Stimulated activated CD4-positive, alpha-beta T cell treated with anti-CD3 and anti-CD28 coated beads, TNF-alpha, amount 100 ng/mL, for 4 hours (primary cell): ENCODE results near the gene PDK1.

Source experiments
- DNase-seq, 3 experiments: peaks; one replicate each; pipeline ENCODE4 v3.0.0-alpha.2; 2020; ENCODE audit warnings: low read depth in 3 of 3

Gene PDK1

DNA sequence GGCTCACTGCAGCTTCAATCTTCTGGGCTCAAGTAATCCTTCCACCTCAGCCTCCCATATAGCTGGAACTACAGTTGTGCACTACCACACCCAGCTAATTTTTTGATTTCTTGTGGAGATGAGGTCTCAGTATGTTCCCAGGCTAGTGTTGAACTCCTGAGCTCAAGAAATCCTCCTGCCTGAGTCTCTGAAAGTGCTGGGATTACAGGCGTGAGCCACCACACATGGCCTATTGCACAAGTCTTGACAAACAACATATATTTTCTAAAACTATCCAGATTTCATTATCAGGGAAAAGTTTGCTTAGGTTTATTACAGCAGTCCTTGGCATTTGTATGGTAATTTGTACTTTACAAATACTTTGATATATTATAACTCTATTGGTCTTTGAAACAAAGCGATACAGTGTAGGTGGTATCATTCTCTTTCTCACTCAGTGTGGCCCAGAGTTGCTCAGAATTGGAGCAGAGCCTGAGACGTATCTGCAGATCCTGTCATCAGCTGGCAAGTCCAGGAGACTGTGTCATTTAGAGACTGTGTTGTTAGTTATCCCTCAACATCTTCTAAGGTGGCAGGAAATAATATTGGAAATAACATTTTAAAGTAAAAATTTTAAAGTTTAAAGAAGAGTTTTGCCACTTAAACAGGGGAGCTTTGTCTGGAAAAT, 41.4 kb downstream of the PDK1 start:
- DNase-seq, result no peak

DNA sequence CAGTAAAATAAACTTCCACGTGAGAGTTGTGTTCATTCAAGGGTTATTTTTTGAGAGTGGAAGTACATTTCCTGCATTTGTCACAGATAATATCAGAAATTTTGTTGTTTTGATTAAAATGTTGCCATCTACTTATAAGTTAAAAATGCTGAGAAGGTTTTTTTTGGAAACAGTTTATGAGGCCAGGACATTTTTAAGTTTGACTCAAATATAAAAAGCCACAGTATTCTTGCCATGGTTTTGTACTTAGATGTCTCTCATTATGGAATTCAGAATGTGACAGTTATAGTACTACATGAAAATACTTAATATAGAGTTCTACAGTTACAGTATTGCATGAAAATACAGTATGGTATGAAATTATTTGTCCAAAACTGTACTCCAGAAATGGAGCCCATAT, 44.1 kb downstream of the PDK1 start:
- DNase-seq, result no peak

DNA sequence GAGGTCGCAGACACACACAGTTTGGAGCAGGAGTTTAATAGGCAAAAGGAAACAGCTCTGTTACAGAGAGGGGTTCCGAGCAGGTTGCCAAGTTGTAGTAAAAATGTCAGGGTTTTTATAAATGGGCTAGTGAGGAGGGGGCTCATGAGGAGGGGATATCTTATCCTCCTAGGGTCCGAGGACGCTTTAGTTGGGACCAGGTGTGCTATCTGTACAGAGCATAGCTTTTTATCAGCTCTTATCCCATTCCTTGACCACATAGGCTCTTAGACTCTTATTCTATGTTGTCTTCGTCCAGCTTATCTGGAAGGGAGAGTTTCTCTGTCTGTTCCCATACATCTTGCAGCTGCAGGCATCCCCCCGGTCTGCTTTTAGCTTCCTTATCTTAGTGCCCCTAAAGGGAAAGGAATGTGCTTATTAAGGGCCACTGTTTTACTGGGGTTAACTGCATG, 44.7 kb downstream of the PDK1 start:
- no peak for DNase-seq

DNA sequence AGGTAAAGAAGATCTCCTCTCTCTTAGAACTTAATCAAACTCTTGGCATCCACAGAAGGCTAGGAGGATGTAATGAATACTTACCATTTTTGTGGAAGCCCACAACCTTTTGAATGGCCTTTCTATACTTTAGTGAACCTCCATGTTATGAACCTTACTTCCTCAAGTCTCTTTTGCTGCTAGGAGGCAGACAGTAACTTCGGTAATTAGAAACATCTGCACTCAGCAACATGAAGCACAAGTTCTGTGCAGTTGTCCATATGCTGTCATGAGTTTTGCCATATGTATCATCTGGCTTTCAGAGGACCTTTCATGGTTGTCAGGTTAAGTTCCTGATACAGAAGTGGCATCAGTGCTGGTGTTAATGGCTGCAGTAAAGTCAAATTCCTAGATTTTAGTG, 50.4 kb downstream of the PDK1 start:
- no peak for DNase-seq

DNA sequence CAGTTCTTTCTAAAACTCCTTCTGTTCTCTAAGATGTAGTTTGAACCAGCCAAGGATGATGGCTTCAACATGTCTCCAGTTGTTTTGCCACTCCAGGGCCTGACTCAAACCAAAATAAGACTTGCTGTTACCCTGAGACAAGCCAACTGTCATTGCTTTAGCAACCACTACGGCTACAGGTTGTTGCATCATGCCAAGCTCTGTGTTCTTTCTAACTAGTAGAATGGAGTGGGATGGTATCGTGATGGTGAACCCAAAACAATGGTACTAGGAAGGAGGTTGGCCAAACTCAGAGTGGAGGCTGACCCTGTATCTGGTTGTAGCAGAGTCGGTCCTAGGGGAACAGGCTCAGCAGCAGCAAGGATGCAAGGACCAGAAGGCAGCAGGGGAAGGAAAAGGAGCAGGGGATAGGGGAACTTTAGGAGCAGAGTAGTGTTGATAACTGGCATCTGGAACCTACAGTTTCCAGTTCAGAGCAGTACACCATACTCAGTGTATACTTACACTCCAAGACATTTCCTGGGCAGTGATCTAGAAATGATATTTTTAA, 51.6 kb downstream of the PDK1 start:
- no peak for DNase-seq

DNA sequence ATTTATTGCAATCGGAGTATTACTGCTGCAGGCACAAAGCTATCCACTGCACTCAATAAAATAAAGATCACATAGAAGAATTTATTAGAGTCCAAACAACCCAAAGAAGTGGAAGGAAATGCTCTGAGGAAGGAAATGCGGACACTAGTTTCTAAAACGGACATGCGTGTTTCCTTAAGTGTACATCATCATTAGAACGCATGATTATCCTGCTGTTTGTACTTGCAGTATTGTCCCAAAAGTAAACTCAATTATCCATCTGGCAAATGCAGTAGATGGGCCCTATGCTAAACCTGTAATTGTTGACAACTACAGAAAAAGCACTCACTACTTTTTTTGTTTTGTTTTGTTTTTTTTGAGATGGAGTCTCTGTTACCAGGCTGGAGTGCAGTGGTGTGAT, 53.6 kb downstream of the PDK1 start:
- no peak for DNase-seq

DNA sequence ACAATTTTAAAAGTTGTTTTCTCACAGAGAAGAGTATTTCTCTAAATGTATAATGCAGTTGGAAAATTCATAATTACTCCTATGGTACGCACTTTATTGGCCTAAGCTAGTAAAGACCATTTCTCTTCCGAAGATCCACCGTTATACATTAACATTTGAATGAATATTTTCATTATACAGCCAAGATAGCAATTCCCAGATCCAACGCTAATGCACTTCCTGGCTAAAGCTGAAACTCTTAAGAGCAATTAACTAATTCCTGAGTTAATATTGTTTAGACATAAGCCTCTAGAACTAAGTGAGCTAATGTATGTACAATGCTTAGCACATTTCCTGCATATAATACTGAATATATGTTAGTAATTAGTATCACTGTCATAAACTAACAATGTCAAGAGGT, 56.2 kb downstream of the PDK1 start:
- DNase-seq, result no peak

DNA sequence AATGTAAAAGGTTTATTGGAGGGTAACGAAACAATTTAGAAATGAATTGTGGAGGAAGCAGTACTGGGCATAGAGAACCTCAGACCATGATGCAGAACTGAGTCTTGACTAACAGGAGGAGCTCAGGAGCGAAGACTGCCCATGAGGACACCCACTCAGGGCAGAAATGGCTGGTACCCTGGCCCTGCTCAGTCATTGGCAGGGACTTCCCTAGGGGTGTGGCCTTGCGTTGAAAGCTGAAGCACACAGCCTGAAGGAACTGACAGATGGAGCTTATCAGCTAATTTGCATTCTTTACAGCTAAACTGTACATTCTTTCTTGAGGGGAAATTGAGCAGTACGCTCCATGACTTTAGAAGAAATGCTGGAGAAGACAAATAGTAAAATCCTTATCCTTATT, 57.1 kb downstream of the PDK1 start:
- no peak for DNase-seq

DNA sequence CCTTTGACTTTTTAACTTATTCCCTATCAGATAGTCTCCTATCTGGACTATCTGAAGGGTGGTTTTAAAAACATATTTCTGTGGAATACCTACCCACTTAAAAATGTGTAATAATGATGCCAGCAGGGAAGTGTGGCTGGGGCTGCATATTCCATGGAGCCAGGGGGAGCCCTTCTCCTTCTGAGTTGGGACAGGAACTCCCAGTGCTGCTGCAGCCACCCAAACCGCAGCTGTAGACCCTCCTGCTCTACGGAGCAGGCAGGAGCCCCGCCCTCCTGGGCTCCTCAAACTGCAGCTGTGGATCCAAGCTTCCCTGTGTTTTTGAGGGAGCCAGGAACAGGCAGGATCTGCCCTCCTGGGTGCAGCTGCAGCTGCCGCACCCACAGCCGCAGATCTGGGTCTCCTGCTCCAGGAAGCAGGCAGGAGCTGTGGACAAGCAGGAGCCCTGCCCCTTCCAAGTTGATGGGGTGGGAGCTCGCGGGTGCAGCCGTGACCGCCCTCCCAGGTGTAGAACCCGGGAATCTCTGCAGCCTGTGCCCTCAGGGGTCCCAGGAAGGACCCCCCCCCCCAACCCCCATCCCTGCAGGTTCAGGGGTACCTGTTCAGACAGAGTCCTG, 57.8 kb downstream of the PDK1 start:
- no peak for DNase-seq

DNA sequence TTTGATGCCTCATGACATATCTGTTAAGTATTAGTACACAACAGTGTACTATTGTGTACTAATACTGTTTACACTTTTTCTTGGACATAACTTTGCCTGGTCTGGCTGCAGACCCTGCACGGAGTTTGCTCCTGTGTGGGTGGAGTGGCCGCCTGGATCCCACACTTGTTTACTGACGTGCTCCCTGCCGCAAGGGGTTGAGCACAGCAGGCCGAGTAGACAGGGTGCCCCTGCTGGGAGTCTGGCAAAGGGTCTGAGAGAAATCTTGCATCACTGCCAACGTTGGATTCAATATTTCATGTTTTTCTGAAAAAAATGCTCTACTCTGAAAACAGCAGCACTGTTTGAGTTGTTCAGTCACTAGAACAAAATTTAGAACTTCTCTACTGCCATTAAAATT, 59.0 kb downstream of the PDK1 start:
- DNase-seq, result no peak

DNA sequence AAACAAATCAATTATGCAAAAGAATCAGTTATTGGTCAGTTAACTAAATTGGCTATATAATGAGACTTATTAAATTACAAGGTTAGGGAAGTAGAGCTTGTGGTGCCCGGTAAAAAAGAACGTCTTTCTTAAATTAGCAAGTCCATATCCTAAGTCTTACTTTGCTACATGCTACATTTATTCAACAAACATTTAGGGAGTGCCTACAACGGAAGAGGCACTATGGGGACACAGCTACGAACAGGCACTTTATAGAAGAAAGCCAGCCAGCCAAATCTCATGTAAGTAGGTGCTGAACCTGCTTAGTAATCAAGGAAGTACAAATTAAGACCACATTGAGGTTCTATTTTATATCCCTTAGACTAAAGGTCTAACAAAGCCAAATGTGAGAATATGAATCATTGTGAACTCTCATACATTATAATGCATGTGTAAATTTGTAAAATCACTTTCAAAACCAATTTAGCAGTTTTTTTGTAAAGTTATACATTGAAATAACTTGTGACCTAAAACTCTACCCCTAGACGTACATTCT, 59.9 kb downstream of the PDK1 start:
- DNase-seq, result no peak

DNA sequence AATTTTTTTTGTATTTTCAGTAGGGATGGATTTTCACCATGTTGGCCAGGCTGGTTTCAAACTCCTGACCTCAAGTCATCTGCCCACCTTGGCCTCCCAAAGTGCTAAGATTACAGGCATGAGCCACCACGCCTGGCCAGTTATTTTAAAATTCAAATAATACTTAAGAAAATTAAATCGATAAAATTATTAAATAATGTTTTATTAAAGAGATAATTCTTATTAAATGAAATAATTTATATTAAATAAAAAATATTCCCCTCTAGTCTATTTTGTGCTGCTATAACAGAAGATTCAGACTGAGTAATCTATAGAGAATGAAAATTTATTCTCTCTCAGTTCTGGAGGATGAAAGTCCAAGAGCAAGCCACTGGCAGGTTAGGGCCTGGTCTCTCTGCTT, 61.2 kb downstream of the PDK1 start:
- DNase-seq, result no peak

DNA sequence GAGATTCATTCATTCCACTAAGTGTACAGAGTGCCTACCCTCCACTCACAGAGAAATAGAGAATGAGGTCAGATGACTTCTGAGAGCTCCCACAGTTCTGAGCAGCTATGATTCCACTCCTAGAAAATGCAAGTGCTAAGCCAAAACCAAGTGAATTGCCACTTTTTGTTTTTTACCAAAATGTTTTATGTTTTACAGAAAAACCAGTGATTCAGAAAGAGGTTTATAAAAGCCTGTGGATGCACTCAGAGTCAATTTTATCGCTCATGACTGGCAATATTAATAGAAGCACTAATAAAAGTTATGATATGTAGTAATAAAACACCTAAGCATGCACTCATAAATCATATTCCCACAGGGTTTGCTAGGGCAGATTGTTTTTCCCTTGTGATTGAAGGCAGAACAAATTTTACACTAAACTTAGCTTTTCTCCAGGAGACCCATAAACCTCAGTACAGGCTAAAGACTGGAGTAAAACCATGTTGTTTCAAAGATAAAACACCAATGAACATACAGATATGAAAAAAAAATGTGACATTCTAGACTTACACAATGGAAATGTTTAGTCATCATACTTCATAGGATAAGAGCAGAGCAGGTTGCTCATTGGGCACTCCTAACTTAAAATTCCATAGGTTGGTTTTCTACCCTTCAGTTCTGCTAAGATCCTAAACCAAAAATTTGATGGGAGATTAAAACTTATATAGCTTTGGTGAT, 67.5 kb downstream of the PDK1 start:
- no peak for DNase-seq

DNA sequence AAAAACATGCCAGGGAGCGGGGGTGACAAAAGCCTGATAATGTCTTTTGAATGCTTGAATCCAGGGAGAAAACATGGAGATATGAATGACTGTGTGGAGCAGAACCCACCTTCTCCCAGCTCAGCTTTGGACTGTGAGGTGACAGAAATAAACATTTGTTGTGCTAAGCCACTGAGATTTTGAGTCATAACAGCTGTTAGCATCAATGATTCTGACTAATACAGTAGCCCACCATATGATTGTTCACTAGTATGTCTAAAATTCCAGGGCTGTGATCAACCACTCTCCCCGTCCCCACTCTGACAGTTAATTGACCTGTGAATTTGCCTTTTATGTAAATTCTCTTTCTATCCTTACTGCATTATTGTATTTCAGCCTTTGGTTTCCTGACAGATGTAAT, 69.1 kb downstream of the PDK1 start:
- no peak for DNase-seq

DNA sequence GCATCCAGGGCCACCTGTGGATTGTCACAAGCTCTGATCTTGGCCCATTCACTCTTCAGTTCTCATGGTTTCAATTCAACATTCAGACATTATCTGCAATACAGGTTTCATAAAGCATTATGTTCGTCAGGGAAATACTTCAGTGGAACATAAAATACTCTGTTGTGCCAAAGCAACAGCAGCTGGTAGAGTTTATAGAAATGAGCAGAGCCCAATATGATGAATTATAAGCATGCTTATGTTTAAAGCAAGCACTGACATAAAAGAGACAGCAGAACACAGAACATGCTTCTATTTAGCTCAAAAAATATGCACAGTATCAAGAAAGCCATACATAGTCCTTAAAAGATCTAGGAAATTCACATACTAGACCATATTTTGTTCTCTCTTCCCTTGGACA, 71.3 kb downstream of the PDK1 start:
- DNase-seq, result no peak

DNA sequence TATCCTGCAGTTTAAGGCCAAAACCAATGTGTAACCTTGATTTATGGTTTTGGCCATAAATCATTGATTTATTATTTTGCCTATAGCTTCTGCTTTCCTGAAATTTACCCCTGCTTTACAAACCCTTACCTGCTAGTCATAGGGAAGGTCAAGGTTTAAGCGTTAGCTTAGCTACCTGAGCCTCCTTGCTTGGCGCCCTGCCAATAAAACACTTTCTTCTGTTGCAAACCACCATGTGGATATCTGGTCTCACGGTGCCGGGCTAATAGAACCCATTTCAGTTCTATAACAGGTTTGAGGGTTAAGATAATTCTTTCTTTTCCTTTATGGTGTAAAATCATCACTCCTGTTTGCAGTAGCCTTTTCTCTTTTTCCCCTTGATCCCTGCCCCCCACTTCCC, 72.2 kb downstream of the PDK1 start:
- DNase-seq, result no peak

DNA sequence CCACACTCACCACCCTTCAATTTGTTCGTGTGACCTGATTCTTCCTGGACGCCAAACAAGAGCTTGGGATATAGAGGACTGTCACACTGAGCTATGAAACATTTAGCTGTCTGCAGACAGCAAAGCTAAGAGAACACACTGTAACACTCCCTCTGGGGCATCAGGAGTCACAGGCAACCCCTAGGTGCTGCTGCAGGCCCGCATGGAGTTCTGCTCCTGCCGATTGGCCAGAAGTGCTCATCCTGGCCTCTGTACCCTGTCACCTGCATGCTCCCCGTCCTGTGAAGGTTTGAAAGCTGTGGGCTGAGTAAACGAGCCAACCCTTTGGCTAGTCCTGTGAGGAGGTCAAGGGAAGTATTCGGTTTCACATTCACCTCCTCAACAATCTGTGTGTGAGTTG, 73.7 kb downstream of the PDK1 start:
- DNase-seq, result no peak

DNA sequence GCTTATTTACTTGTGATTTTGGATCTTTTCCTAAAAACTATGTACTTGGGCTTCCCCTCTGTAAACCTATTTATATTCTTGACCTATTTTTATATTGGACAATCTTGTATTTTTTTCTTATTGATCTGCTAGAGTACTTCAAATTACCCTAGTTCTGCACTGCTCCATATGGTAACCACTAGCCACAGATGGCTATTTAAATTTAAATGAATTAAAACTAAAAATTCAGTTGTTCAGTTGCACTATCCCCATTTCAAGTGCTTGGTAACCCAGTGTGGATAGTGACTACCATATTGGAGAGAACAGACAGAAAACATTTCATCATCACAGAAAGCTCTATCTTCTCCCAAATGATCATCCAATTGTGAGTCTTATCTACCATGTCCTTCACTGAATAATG, 74.3 kb downstream of the PDK1 start:
- no peak for DNase-seq

DNA sequence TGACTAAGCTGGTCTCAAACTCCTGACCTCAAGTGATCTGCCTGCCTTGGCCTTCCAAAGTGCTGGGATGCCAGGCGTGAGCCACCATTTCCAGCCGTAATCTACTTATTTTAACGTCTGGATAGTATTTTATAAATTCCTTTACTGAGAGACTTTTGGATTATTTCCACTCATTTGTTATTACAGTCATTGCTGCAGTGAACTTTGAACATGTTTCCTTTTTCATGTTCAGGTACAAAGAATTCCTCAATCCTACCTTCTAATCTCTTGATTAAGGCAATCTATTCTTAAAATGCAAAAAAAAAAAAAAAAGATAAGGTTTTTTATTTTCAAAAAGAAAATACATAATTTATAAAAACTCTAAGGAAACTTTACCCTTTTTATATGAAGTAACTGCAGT, 78.6 kb downstream of the PDK1 start:
- DNase-seq, result no peak

DNA sequence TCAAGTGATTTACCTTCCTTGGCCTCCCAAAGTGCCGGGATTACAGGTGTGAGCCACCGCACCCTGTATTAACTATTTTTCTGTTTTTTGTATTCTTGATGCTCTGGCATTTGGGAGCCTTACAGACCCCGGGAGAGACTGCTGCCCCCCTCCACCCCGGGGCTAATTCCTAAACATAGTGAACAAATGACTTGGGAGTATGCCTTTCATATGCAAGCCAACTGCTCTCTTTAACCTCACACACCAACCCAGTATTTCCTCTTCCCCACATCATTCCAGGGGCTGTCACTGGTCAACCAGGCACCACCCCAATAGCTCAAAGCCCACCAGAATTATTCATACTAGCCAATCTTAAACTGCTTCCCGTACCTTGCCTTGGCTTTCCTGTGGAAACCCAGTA, 79.7 kb downstream of the PDK1 start:
- DNase-seq, result no peak

DNA sequence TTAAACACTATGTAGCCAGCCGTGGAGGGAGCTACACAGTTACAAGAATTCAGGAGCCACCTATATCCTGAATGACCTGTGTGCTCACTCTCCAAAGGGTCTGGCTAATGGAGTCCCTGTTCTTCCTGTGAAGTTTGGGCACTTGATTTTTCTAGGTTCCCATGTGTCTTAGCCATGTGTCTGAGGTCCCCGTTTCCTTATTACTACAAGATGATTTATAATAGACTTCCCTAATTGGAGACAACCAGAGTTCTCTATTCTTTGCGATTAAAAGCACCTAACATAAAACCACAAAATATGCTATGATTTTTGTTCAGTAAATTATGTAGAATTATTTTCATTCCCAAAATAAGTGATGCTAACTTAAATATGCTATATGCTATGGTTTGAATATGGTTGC, 83.4 kb downstream of the PDK1 start:
- DNase-seq, result no peak

DNA sequence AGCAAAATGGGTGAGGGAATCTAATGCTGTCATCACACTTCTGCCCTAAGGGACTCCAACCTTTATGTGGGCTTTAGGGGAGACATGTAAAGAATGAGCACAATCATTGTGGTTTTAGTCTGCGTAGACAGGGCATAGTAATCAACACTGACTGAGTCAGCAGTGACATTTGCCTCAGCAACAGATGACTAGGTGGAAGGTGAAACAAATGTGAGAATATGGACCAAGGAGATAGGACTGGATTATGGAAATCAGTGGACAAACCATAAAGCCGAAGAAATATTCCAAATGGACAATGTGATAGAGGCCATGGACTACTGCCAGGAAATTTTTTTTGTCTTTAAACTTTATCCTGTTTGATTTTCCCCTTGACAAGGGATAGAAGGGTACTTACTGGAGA, 83.9 kb downstream of the PDK1 start:
- no peak for DNase-seq

DNA sequence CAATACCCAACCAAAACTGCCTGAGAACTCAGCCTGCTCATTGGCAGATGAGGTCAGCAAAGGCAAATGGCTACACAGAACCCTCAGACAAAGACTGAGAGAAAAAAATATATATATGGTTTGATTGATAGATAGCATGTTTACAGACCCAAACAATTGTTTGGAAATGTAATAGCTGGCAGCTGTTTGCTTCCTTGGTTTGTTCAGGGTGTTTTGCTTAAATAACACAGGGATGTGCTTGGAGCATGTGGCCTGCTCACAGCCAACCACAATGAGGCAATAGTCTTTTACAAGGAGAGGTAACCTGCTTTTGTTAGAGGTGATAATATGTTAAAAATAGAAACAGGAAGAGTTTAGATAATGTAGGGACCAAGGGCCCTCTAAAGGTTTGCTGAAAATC, 84.5 kb downstream of the PDK1 start:
- no peak for DNase-seq
